Kidney (tissue), 14 donors: ENCODE data around the gene DUSP3. TPM values are rescaled to one million over a fixed set of nuclear protein-coding genes. Genes with fewer than 3 reads are reported as not detected.

ENCODE experiments used
- DNase-seq, 5 donors: peaks; one replicate each; pipeline ENCODE4 v3.0.0-alpha.2; 2013 to 2020
- FAIRE-seq: peaks from 2 replicates; lab custom pipeline; 2012; peaks lifted over from hg19 to GRCh38; lab: Jason Lieb, UNC
- H3K27ac ChIP-seq, 2 donors: one replicate each; pipeline ENCODE4 v1.7.0; 2013; ENCODE audit warnings: low read depth in 2 of 2, low read length in 2 of 2, inconsistent platforms in 1 of 2
- H3K27me3 ChIP-seq: one replicate; pipeline ENCODE4 v1.7.1; 2013; ENCODE audit warnings: low read length, inconsistent platforms; ENCODE audit not compliant: control insufficient read depth, insufficient read depth
- H3K36me3 ChIP-seq, 3 donors: one replicate each; pipeline versions ENCODE4 v1.7.0 to v1.7.1; 2013; ENCODE audit warnings: low read length in 3 of 3, control low read depth in 1 of 3, inconsistent platforms in 1 of 3; ENCODE audit not compliant: insufficient read depth in 3 of 3, control insufficient read depth in 2 of 3
- H3K4me1 ChIP-seq, 3 donors: one replicate each; pipeline versions ENCODE4 v1.7.0 to v1.7.1; 2013; ENCODE audit warnings: low read length in 3 of 3, inconsistent platforms in 1 of 3, low read depth in 1 of 3; ENCODE audit not compliant: control insufficient read depth in 2 of 3, insufficient read depth in 2 of 3
- H3K4me3 ChIP-seq, 3 donors: one replicate each; pipeline versions ENCODE4 v1.7.0 to v1.8.1; 2013; ENCODE audit warnings: low read length in 3 of 3, control low read depth in 1 of 3, inconsistent platforms in 1 of 3
- H3K9ac ChIP-seq, 3 donors: one replicate each; pipeline versions ENCODE4 v1.7.0 to v1.7.1; 2013; ENCODE audit warnings: low read length in 3 of 3, control low read depth in 1 of 3, inconsistent platforms in 1 of 3
- H3K9me3 ChIP-seq, 3 donors: one replicate each; pipeline versions ENCODE4 v1.7.0 to v1.7.1; 2013; ENCODE audit warnings: low read length in 3 of 3, control low read depth in 1 of 3, inconsistent platforms in 1 of 3; ENCODE audit not compliant: control insufficient read depth in 2 of 3, insufficient read depth in 1 of 3
- CTCF ChIP-seq: IDR thresholded peaks from 3 replicates; pipeline ENCODE4 v1.5.1; 2012; ENCODE audit warnings: mild to moderate bottlenecking, moderate library complexity, borderline replicate concordance; ENCODE audit not compliant: insufficient read depth; ENCODE audit errors: extremely low read depth
- intact Hi-C: fragments of 100-400 bp; cut with DNase I; formaldehyde crosslinking; loops from one replicate; pipeline ENCODE4 v1.11.1; 2022
- polyA plus RNA-seq: library from polyadenylated mRNA; stranded (reverse); fragments of 350-450 nt; fragmentation: Illumina TruSeq; extraction: RNeasy Lipid Tissue Mini Kit (QIAGEN cat#74804); gene quantifications from one replicate; pipeline ENCODE4 v1.2.3, GENCODE V29; 2014; ENCODE audit warnings: low read depth, low replicate concordance; ENCODE audit not compliant: insufficient read depth
- total RNA-seq: library from RNA; stranded (reverse); fragmentation: NEBNext Ultra II Directional; extraction: Animal tissue kit (Norgen Biotek cat#: 25700); gene quantifications from one replicate; pipeline ENCODE4 v1.2.1, GENCODE V29; 2021
- donor health status: control.
- donor health status: control.
- donor health status: control.
- donor health status: control.
- donor health status: control.
- donor health status: DM: yes; HTN: yes; CAD: no.
- donor health status: Normal renal cell carcinoma (clear cell type).

The DUSP3 gene
- total and polyA plus RNA-seq, 2 donors from 2014 or later: 102 to 126 TPM

- intact Hi-C loops: no loop called here
- no peaks in the 10 kb centered on the region for H3K36me3 ChIP-seq
- no peak overlapping the region for H3K9ac ChIP-seq
- FAIRE-seq: no peak
- no peak for TF ChIP-seq CTCF
- H3K27ac ChIP-seq: no peak overlapping the region
- H3K27me3 ChIP-seq: no peaks in the 10 kb centered on the region
- H3K9me3 ChIP-seq: no peaks in the 10 kb centered on the region
- H3K4me3 ChIP-seq: no peak overlapping the region
- H3K4me1 ChIP-seq: no peaks in the 10 kb centered on the region
- no peak for DNase-seq
These were observed 31.5 kb upstream of the DUSP3 start for GRCh38 chr17:43810226-43810715.

GRCh38 chr17:43809121-43809520 is 30.3 kb upstream of the DUSP3 start:
- no peak for TF ChIP-seq CTCF
- Histone ChIP-seq H3K36me3 (no peaks in the 10 kb centered on the region), H3K9ac (no peak overlapping the region), H3K27ac (no peak overlapping the region), H3K4me3 (no peak overlapping the region), H3K9me3 (no peaks in the 10 kb centered on the region), H3K4me1 (no peaks in the 10 kb centered on the region), H3K27me3 (no peaks in the 10 kb centered on the region)
- no peak for FAIRE-seq
- intact Hi-C loops: no loop called here
- no peak for DNase-seq

GRCh38 chr17:43808076-43808475 is 29.3 kb upstream of the DUSP3 start:
- Histone ChIP-seq H3K36me3 (no peaks in the 10 kb centered on the region), H3K4me3 (no peak overlapping the region), H3K27ac (no peak overlapping the region), H3K9ac (no peak overlapping the region), H3K9me3 (no peaks in the 10 kb centered on the region), H3K4me1 (no peaks in the 10 kb centered on the region), H3K27me3 (no peaks in the 10 kb centered on the region)
- FAIRE-seq (no peak), DNase-seq (no peak)
- no peak for TF ChIP-seq CTCF
- intact Hi-C loops: no loop called here

GRCh38 chr17:43805117-43805516 is 26.3 kb upstream of the DUSP3 start:
- Histone ChIP-seq H3K27me3 (no peaks in the 10 kb centered on the region), H3K4me3 (no peak overlapping the region), H3K9ac (no peak overlapping the region), H3K9me3 (no peaks in the 10 kb centered on the region), H3K27ac (no peak overlapping the region), H3K36me3 (no peaks in the 10 kb centered on the region), H3K4me1 (no peaks in the 10 kb centered on the region)
- DNase-seq: no peak
- no peak for FAIRE-seq
- intact Hi-C loops: no loop called here
- TF ChIP-seq CTCF: no peak
